Astrocyte (in vitro differentiated cells and primary cell): ENCODE measurements around the gene SMAD1. TPM values are rescaled to one million over a fixed set of nuclear protein-coding genes. Genes with fewer than 3 reads are reported as not detected.

Experiments
- DNase-seq: peaks from one replicate; pipeline ENCODE4 v3.0.0-alpha.2; 2010; ENCODE audit warnings: low read depth
- FAIRE-seq: peaks from 2 replicates; lab custom pipeline; 2011; peaks lifted over from hg19 to GRCh38; lab: Jason Lieb, UNC
- H2AFZ ChIP-seq: 2 replicates; pipeline ENCODE4 v1.6.0; 2012; ENCODE audit warnings: low read depth, low read length, inconsistent platforms
- H3K27ac ChIP-seq: 2 replicates; pipeline ENCODE4 v1.5.1; 2011; ENCODE audit warnings: low read depth, low read length, inconsistent platforms
- H3K27me3 ChIP-seq: 2 replicates; pipeline ENCODE4 v1.6.0; 2011; ENCODE audit warnings: low read length, inconsistent platforms; ENCODE audit not compliant: insufficient read depth
- H3K36me3 ChIP-seq: 2 replicates; pipeline ENCODE4 v1.5.1; 2011; ENCODE audit warnings: low read length, inconsistent platforms; ENCODE audit not compliant: insufficient read depth
- H3K4me1 ChIP-seq: 2 replicates; pipeline ENCODE4 v1.5.1; 2011; ENCODE audit warnings: low read length, inconsistent platforms; ENCODE audit not compliant: insufficient read depth
- H3K4me2 ChIP-seq: 2 replicates; pipeline ENCODE4 v1.6.0; 2012; ENCODE audit warnings: low read length, inconsistent platforms
- H3K4me3 ChIP-seq: 2 replicates; pipeline ENCODE4 v1.5.1; 2011; ENCODE audit warnings: low read depth, mild to moderate bottlenecking, low read length, inconsistent platforms; ENCODE audit not compliant: insufficient read depth
- H3K79me2 ChIP-seq: 2 replicates; pipeline ENCODE4 v1.6.0; 2012; ENCODE audit warnings: mild to moderate bottlenecking, low read length, inconsistent platforms; ENCODE audit not compliant: insufficient read depth
- H3K9ac ChIP-seq: 2 replicates; pipeline ENCODE4 v1.6.0; 2012; ENCODE audit warnings: mild to moderate bottlenecking, low read length, inconsistent platforms
- H3K9me3 ChIP-seq: 2 replicates; pipeline ENCODE4 v1.5.1; 2012; ENCODE audit warnings: low read depth, mild to moderate bottlenecking, low read length, inconsistent platforms; ENCODE audit not compliant: insufficient read depth
- H4K20me1 ChIP-seq: 2 replicates; pipeline ENCODE4 v1.6.0; 2012; ENCODE audit warnings: low read length, inconsistent platforms; ENCODE audit not compliant: insufficient read depth
- H3K27ac Mint-ChIP-seq: one replicate; pipeline ENCODE4 v1.8.0; 2021; ENCODE audit warnings: mild to moderate bottlenecking, mixed read lengths; ENCODE audit not compliant: unreplicated experiment
- H3K27me3 Mint-ChIP-seq: one replicate; pipeline ENCODE4 v1.8.0; 2021; ENCODE audit warnings: low read depth, mixed read lengths; ENCODE audit not compliant: unreplicated experiment
- H3K36me3 Mint-ChIP-seq: one replicate; pipeline ENCODE4 v1.8.0; 2021; ENCODE audit warnings: low read depth, mixed read lengths; ENCODE audit not compliant: unreplicated experiment
- H3K4me1 Mint-ChIP-seq: one replicate; pipeline ENCODE4 v1.8.0; 2021; ENCODE audit warnings: low read depth, mixed read lengths; ENCODE audit not compliant: unreplicated experiment
- H3K4me3 Mint-ChIP-seq: one replicate; pipeline ENCODE4 v1.8.0; 2021; ENCODE audit warnings: mild to moderate bottlenecking, moderate library complexity, mixed read lengths; ENCODE audit not compliant: unreplicated experiment
- H3K9me3 Mint-ChIP-seq: one replicate; pipeline ENCODE4 v1.8.0; 2021; ENCODE audit warnings: mild to moderate bottlenecking, mixed read lengths; ENCODE audit not compliant: unreplicated experiment
- EZH2 ChIP-seq: IDR thresholded peaks from 2 replicates; pipeline ENCODE4 v1.6.1; 2012; ENCODE audit warnings: mild to moderate bottlenecking, low read length, inconsistent platforms; ENCODE audit not compliant: insufficient read depth
- total RNA-seq: library from RNA; stranded (reverse); gene quantifications from 2 replicates; pipeline ENCODE4 v1.2.1, GENCODE V29; 2021
- TF ChIP-seq, protein P1 (sequence below): IDR thresholded peaks from 2 replicates; pipeline ENCODE4 v1.5.1; 2011; ENCODE audit warnings: low read depth, mild to moderate bottlenecking, inconsistent platforms, low read length, moderate library complexity; ENCODE audit not compliant: insufficient read depth

SMAD1 gene
- total RNA-seq, 1 donor from 2014 or later: 29.6 TPM

DNA sequence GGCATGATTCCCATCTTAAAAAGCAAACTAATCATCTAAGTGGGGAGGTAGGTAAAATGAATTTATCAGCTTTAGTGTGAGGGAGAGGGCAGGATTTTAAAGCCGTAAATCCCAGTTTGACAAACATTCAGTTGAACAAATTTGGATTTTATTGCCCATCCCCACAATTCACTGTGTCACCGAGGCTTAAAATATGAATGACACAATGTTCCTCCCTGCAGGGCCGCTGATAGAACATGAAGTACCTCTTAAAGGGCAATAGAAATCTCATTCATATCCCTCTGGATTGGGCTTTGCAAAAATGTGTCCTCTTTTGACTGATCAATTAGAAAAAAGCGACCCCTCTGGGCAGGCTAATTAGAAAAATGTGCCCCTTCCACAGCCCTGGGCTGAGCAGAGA lies 45.5 kb upstream of the SMAD1 start:
- Histone ChIP-seq H3K4me2 (no peak overlapping the region), H3K27me3 (no peaks in the 10 kb centered on the region), H2AFZ (no peak overlapping the region), H4K20me1 (no peaks in the 10 kb centered on the region), H3K79me2 (no peaks in the 10 kb centered on the region), H3K36me3 (no peaks in the 10 kb centered on the region), H3K27ac (no peak overlapping the region), H3K9ac (no peak overlapping the region), H3K4me1 (no peaks in the 10 kb centered on the region), H3K9me3 (no peaks in the 10 kb centered on the region), H3K4me3 (no peak overlapping the region)
- no peak overlapping the region for H3K27ac Mint-ChIP-seq
- H3K9me3 Mint-ChIP-seq: peaks cover 9% of the 10 kb centered on the region
- H3K27me3 Mint-ChIP-seq: no peaks in the 10 kb centered on the region
- FAIRE-seq (no peak), DNase-seq (no peak)
- H3K4me1 Mint-ChIP-seq: peaks cover 3% of the 10 kb centered on the region
- H3K4me3 Mint-ChIP-seq: no peak overlapping the region
- no peak for TF ChIP-seq EZH2
- TF ChIP-seq, protein P1, sequence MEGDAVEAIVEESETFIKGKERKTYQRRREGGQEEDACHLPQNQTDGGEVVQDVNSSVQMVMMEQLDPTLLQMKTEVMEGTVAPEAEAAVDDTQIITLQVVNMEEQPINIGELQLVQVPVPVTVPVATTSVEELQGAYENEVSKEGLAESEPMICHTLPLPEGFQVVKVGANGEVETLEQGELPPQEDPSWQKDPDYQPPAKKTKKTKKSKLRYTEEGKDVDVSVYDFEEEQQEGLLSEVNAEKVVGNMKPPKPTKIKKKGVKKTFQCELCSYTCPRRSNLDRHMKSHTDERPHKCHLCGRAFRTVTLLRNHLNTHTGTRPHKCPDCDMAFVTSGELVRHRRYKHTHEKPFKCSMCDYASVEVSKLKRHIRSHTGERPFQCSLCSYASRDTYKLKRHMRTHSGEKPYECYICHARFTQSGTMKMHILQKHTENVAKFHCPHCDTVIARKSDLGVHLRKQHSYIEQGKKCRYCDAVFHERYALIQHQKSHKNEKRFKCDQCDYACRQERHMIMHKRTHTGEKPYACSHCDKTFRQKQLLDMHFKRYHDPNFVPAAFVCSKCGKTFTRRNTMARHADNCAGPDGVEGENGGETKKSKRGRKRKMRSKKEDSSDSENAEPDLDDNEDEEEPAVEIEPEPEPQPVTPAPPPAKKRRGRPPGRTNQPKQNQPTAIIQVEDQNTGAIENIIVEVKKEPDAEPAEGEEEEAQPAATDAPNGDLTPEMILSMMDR: no peak
- peaks cover 2% of the 10 kb centered on the region for H3K36me3 Mint-ChIP-seq

DNA sequence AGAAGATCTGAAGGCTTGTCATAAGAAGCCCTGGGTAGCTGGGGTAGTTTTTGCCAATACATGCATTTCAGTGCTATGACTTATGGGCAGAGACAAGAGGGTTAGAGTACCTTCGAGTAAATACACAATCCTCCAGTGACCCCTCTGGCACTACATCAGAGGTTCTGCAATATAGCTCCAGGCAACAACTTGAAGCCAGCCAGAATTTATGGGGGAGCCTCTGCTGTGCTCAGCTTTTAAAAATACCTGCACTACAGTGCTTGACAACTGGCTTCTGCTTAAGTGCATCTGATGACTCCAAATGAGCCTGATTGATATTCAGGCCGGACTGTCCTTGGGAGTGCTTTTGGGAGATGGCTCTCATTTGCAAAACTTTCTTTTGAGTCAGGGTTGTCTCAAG lies 44.9 kb upstream of the SMAD1 start:
- FAIRE-seq: no peak

DNA sequence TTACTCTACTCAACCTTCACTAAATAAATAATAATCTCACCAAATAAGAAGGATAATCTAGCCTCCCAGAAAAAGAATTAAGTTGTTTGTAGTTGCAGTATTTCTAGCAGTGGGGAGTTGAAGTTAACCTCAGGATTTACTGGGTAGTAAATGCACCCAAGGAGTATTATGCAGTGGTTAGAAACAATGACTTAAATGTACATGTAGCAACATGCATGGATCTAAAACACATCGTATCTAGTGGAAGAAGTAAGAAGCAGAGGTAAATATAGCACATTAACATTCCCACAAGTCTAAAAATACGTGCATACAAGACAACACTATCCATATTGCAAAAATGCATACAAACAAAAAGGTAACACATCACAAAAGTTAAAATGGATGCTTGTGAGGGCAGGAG lies 44.2 kb upstream of the SMAD1 start:
- Mint-ChIP-seq H3K4me1 (peaks cover 3% of the 10 kb centered on the region), H3K9me3 (peaks cover 12% of the 10 kb centered on the region), H3K4me3 (no peak overlapping the region), H3K27ac (no peak overlapping the region), H3K27me3 (no peaks in the 10 kb centered on the region), H3K36me3 (peaks cover 2% of the 10 kb centered on the region)
- Histone ChIP-seq H3K36me3 (no peaks in the 10 kb centered on the region), H3K4me2 (no peak overlapping the region), H3K9me3 (no peaks in the 10 kb centered on the region), H3K9ac (no peak overlapping the region), H4K20me1 (no peaks in the 10 kb centered on the region), H3K4me3 (no peak overlapping the region), H3K4me1 (no peaks in the 10 kb centered on the region), H2AFZ (no peak overlapping the region), H3K27me3 (no peaks in the 10 kb centered on the region), H3K79me2 (no peaks in the 10 kb centered on the region), H3K27ac (no peak overlapping the region)
- FAIRE-seq (no peak), DNase-seq (no peak)
- TF ChIP-seq, protein P1: no peak
- no peak for TF ChIP-seq EZH2

More for the DNA sequence above, 44.9 kb upstream of the SMAD1 start:
- Histone ChIP-seq H3K79me2 (no peaks in the 10 kb centered on the region), H3K36me3 (no peaks in the 10 kb centered on the region), H3K9ac (no peak overlapping the region), H3K27ac (no peak overlapping the region), H3K4me2 (no peak overlapping the region), H3K4me3 (no peak overlapping the region), H3K9me3 (no peaks in the 10 kb centered on the region), H2AFZ (no peak overlapping the region), H3K4me1 (no peaks in the 10 kb centered on the region), H4K20me1 (no peaks in the 10 kb centered on the region), H3K27me3 (no peaks in the 10 kb centered on the region)
- Mint-ChIP-seq H3K4me1 (peaks cover 3% of the 10 kb centered on the region), H3K27ac (no peak overlapping the region), H3K36me3 (peaks cover 2% of the 10 kb centered on the region), H3K27me3 (no peaks in the 10 kb centered on the region), H3K4me3 (no peak overlapping the region), H3K9me3 (peaks cover 12% of the 10 kb centered on the region)
- DNase-seq: no peak
- TF ChIP-seq EZH2: no peak
- TF ChIP-seq, protein P1: no peak
